H1 (cell line): ENCODE data around the gene NSUN4. TPM values are rescaled to one million over a fixed set of nuclear protein-coding genes. Genes with fewer than 3 reads are reported as not detected.

Experiments used
- ASH2L ChIP-seq: fragments of 200-600, 300-600 bp; sonication (generic); IDR thresholded peaks from one replicate; pipeline ENCODE4 v1.7.1; 2017; ENCODE audit warnings: low read length
- CBX5 ChIP-seq: fragments of 300-800, 300-1000 bp; sonication (generic); IDR thresholded peaks from 2 replicates; pipeline ENCODE4 v1.7.1; 2016; ENCODE audit warnings: antibody characterized with exemption, low read length, low read depth
- CEBPB ChIP-seq: IDR thresholded peaks from 2 replicates; pipeline ENCODE4 v1.6.1; 2012; ENCODE audit warnings: low read depth, low read length
- JUN ChIP-seq: IDR thresholded peaks from 2 replicates; pipeline ENCODE4 v1.6.1; 2011; ENCODE audit warnings: low read depth, mild to moderate bottlenecking, improper control_type of control experiment, low read length
- RNF2 ChIP-seq: fragments of 200-900, 300-1000 bp; sonication (generic); IDR thresholded peaks from 2 replicates; pipeline ENCODE4 v1.7.1; 2016; ENCODE audit warnings: borderline replicate concordance, low read depth, mild to moderate bottlenecking, antibody characterized with exemption, low read length; ENCODE audit not compliant: poor library complexity, severe bottlenecking; ENCODE audit errors: missing control alignments
- SRF ChIP-seq: IDR thresholded peaks from 2 replicates; pipeline ENCODE4 v1.6.1; 2011; ENCODE audit warnings: mild to moderate bottlenecking, low read depth, low read length, moderate library complexity
- TEAD4 ChIP-seq: IDR thresholded peaks from 2 replicates; pipeline ENCODE4 v1.6.1; 2012; ENCODE audit warnings: low read depth, low read length, inconsistent platforms, mixed read lengths
- polyA plus RNA-seq, 7 experiments: library from polyadenylated mRNA; depleted of rRNA in 3 of 7; stranded (reverse) in 5 of 7; unstranded in 2 of 7; fragments of >200 nt in 5 of 7; fragments of 200-250 nt in 2 of 7; gene quantifications; 1 replicate in 5 of 7; 2 replicates in 1 of 7; 4 replicates in 1 of 7; pipeline versions ENCODE4 v1.2.1 to v1.2.3, GENCODE V29; 2011 to 2013; ENCODE audit warnings: missing spikeins in 2 of 7, mixed read lengths in 2 of 7
- total RNA-seq: library from RNA; stranded (reverse); fragmentation: NEBNext Ultra II Directional; extraction: Animal tissue kit (Norgen Biotek cat#: 25700); gene quantifications from 2 replicates; pipeline ENCODE4 v1.2.1, GENCODE V29; 2021
- TF ChIP-seq, protein P1 (sequence below): fragments of 300-600 bp; sonication (generic); IDR thresholded peaks from 2 replicates; pipeline ENCODE4 v1.7.1; 2012; ENCODE audit warnings: low read length, moderate library complexity, mild to moderate bottlenecking, inconsistent platforms; ENCODE audit not compliant: insufficient replicate concordance
- TF ChIP-seq, protein P2 (sequence below): IDR thresholded peaks from 2 replicates; pipeline ENCODE4 v1.6.1; 2011; ENCODE audit warnings: low read length, improper control_type of control experiment
- TF ChIP-seq, protein P3 (sequence below): IDR thresholded peaks from 2 replicates; pipeline ENCODE4 v1.6.1; 2012; ENCODE audit warnings: inconsistent platforms

The NSUN4 gene
- total and polyA plus RNA-seq, 2 of the 8 experiments (the other 6 are each of a cell fraction or from before 2014, with no cell fraction given) = 9.7 to 15.7 TPM

DNA sequence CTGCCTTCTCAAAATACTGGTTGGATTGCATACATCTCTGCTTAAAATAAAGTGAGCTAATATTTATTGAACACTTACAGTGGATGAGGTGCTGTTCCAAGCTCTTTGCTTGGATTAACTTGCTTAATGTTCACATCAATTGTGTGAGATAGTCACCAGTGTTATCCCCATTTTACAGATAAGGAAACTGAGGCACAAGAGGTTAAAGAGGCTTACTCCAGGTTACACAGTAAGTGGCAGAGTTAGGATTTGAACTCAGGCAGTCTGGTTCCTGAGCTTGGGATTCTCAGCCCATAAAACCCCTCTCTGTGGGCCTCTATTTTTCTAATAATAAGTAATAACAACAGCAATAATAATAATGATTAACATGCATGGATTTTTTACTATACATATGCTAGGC lies 39.9 kb downstream of the NSUN4 start (continued):
- TF ChIP-seq, protein P1, sequence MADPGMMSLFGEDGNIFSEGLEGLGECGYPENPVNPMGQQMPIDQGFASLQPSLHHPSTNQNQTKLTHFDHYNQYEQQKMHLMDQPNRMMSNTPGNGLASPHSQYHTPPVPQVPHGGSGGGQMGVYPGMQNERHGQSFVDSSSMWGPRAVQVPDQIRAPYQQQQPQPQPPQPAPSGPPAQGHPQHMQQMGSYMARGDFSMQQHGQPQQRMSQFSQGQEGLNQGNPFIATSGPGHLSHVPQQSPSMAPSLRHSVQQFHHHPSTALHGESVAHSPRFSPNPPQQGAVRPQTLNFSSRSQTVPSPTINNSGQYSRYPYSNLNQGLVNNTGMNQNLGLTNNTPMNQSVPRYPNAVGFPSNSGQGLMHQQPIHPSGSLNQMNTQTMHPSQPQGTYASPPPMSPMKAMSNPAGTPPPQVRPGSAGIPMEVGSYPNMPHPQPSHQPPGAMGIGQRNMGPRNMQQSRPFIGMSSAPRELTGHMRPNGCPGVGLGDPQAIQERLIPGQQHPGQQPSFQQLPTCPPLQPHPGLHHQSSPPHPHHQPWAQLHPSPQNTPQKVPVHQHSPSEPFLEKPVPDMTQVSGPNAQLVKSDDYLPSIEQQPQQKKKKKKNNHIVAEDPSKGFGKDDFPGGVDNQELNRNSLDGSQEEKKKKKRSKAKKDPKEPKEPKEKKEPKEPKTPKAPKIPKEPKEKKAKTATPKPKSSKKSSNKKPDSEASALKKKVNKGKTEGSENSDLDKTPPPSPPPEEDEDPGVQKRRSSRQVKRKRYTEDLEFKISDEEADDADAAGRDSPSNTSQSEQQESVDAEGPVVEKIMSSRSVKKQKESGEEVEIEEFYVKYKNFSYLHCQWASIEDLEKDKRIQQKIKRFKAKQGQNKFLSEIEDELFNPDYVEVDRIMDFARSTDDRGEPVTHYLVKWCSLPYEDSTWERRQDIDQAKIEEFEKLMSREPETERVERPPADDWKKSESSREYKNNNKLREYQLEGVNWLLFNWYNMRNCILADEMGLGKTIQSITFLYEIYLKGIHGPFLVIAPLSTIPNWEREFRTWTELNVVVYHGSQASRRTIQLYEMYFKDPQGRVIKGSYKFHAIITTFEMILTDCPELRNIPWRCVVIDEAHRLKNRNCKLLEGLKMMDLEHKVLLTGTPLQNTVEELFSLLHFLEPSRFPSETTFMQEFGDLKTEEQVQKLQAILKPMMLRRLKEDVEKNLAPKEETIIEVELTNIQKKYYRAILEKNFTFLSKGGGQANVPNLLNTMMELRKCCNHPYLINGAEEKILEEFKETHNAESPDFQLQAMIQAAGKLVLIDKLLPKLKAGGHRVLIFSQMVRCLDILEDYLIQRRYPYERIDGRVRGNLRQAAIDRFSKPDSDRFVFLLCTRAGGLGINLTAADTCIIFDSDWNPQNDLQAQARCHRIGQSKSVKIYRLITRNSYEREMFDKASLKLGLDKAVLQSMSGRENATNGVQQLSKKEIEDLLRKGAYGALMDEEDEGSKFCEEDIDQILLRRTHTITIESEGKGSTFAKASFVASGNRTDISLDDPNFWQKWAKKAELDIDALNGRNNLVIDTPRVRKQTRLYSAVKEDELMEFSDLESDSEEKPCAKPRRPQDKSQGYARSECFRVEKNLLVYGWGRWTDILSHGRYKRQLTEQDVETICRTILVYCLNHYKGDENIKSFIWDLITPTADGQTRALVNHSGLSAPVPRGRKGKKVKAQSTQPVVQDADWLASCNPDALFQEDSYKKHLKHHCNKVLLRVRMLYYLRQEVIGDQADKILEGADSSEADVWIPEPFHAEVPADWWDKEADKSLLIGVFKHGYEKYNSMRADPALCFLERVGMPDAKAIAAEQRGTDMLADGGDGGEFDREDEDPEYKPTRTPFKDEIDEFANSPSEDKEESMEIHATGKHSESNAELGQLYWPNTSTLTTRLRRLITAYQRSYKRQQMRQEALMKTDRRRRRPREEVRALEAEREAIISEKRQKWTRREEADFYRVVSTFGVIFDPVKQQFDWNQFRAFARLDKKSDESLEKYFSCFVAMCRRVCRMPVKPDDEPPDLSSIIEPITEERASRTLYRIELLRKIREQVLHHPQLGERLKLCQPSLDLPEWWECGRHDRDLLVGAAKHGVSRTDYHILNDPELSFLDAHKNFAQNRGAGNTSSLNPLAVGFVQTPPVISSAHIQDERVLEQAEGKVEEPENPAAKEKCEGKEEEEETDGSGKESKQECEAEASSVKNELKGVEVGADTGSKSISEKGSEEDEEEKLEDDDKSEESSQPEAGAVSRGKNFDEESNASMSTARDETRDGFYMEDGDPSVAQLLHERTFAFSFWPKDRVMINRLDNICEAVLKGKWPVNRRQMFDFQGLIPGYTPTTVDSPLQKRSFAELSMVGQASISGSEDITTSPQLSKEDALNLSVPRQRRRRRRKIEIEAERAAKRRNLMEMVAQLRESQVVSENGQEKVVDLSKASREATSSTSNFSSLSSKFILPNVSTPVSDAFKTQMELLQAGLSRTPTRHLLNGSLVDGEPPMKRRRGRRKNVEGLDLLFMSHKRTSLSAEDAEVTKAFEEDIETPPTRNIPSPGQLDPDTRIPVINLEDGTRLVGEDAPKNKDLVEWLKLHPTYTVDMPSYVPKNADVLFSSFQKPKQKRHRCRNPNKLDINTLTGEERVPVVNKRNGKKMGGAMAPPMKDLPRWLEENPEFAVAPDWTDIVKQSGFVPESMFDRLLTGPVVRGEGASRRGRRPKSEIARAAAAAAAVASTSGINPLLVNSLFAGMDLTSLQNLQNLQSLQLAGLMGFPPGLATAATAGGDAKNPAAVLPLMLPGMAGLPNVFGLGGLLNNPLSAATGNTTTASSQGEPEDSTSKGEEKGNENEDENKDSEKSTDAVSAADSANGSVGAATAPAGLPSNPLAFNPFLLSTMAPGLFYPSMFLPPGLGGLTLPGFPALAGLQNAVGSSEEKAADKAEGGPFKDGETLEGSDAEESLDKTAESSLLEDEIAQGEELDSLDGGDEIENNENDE = no peak
- TF ChIP-seq CBX5 = no peak
- TF ChIP-seq ASH2L = no peak
- TF ChIP-seq, protein P2, sequence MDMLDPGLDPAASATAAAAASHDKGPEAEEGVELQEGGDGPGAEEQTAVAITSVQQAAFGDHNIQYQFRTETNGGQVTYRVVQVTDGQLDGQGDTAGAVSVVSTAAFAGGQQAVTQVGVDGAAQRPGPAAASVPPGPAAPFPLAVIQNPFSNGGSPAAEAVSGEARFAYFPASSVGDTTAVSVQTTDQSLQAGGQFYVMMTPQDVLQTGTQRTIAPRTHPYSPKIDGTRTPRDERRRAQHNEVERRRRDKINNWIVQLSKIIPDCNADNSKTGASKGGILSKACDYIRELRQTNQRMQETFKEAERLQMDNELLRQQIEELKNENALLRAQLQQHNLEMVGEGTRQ = no peak
- no peak for TF ChIP-seq CEBPB
- TF ChIP-seq, protein P3, sequence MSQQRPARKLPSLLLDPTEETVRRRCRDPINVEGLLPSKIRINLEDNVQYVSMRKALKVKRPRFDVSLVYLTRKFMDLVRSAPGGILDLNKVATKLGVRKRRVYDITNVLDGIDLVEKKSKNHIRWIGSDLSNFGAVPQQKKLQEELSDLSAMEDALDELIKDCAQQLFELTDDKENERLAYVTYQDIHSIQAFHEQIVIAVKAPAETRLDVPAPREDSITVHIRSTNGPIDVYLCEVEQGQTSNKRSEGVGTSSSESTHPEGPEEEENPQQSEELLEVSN = no peak
- no peak for TF ChIP-seq RNF2
- no peak for TF ChIP-seq TEAD4
- no peak for TF ChIP-seq JUN
- no peak for TF ChIP-seq SRF
